Activated CD4-positive, alpha-beta memory T cell treated with anti-CD3 and anti-CD28 coated beads for 36 hours (primary cell): ENCODE measurements around the gene GLT1D1. TPM values are rescaled to one million over a fixed set of nuclear protein-coding genes. Genes with fewer than 3 reads are reported as not detected.

ENCODE experiments used
- CTCF ChIA-PET: fragments of 350-600 bp; sonication (Branson Sonifier 250); formaldehyde crosslinking; loops from one replicate; lab custom pipeline; 2021; ENCODE audit warnings: antibody characterized with exemption, inconsistent platforms; lab: Charles Lee
- POLR2A ChIA-PET: fragments of 350-600 bp; sonication (Branson Sonifier 250); formaldehyde crosslinking; loops from one replicate; lab custom pipeline; 2021; ENCODE audit warnings: antibody characterized with exemption; lab: Charles Lee
- DNase-seq: peaks from one replicate; pipeline ENCODE4 v3.0.0-alpha.2; 2020
- H3K27ac Mint-ChIP-seq: one replicate; pipeline ENCODE4 v1.8.0; 2021; ENCODE audit warnings: mixed read lengths
- H3K27me3 Mint-ChIP-seq: one replicate; pipeline ENCODE4 v1.8.0; 2021; ENCODE audit warnings: mixed read lengths
- H3K36me3 Mint-ChIP-seq: one replicate; pipeline ENCODE4 v1.8.0; 2021; ENCODE audit warnings: mixed read lengths
- H3K4me1 Mint-ChIP-seq: one replicate; pipeline ENCODE4 v1.8.0; 2021; ENCODE audit warnings: low read depth, mixed read lengths
- H3K4me3 Mint-ChIP-seq: one replicate; pipeline ENCODE4 v1.8.0; 2021; ENCODE audit warnings: mild to moderate bottlenecking, mixed read lengths
- H3K9me3 Mint-ChIP-seq: one replicate; pipeline ENCODE4 v1.8.0; 2021; ENCODE audit warnings: mixed read lengths
- intact Hi-C: fragments of 100-400 bp; cut with micrococcal nuclease; formaldehyde crosslinking; loops from one replicate; pipeline ENCODE4 v1.15.1; 2023
- total RNA-seq, 2 experiments: library from RNA; stranded (reverse); gene quantifications; one replicate each; pipeline ENCODE4 v1.2.3, GENCODE V29; 2021

Gene GLT1D1
- total RNA-seq, 2 experiments from 2014 or later = not detected

DNA sequence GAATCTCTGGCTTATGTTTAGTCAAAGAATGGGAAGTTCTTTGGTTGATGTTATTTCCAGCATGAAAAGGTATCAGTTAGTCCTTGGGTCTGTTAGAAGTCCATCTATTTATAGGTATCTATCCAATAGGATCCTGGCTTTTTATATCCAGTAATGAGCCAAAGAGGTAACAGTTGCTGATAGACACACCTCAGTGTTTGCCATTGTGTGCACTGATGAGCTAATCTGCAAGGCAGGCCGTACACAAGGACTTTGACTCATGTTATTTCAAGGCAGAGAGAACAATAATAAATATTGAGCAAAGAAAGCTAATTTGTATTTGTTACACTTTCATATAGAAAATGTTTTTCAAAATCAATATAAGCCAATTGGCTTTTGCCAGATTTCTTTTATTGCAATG is 56.4 kb downstream of the GLT1D1 start:
- intact Hi-C loops = loop anchor here (10.0 kb wide), 1 partner anchor 125 kb away; no protein-coding TSS in a partner anchor
- Mint-ChIP-seq H3K9me3 (no peaks in the 10 kb centered on the region), H3K4me3 (no peak overlapping the region), H3K27ac (no peak overlapping the region), H3K27me3 (peaks cover 3% of the 10 kb centered on the region), H3K36me3 (no peaks in the 10 kb centered on the region), H3K4me1 (no peaks in the 10 kb centered on the region)
- no peak for DNase-seq
- POLR2A ChIA-PET = no interaction called here
- CTCF ChIA-PET = no interaction called here

DNA sequence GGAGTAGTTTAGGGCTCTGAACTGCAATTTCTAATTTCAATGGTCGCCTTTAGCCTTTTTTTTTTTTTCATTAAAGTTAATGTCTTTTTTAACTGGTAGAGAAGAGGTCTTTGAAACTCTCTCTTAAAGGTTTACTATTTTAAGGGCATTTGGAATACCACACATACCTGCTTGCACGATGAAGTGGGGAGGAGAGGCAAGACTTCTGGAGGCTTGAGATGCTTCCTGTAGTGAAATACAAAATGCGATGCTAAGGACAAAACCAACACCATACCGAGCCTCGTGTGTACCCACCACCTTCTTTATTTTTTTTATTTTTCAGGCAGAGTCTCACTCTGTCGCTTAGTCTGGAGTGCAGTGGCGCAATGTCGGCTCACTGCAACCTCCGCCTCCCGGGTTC is 57.4 kb downstream of the GLT1D1 start:
- H3K9me3 Mint-ChIP-seq = no peaks in the 10 kb centered on the region
- H3K27me3 Mint-ChIP-seq = peaks cover 5% of the 10 kb centered on the region
- H3K36me3 Mint-ChIP-seq = no peaks in the 10 kb centered on the region
- no peak for DNase-seq
- ChIA-PET POLR2A (no interaction called here), CTCF (no interaction called here)
- H3K4me3 Mint-ChIP-seq = no peak overlapping the region
- no peak overlapping the region for H3K27ac Mint-ChIP-seq
- H3K4me1 Mint-ChIP-seq = peaks cover 3% of the 10 kb centered on the region
- intact Hi-C loops = loop anchor here (10.0 kb wide), 1 partner anchor 126 kb away; no protein-coding TSS in a partner anchor

DNA sequence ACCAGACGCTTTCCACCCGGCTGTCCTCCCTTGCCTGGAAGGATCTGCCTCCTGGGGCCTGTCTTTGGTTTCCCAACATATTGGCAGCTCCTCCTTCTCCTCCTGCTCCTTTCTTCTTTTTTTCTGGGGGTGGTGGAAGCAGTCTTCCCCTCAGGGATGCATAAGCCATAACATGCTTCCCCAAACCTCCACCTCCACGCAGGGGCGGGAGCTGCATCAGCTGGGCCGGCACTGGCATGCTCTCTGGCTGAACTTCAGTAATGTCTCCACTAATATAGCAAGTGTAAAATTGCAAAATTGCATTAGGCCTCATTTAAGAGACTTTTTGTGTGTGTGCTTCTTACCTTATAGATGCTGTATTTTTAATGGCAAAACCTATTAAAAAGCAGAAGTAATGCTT is 58.6 kb downstream of the GLT1D1 start:
- ChIA-PET POLR2A (no interaction called here), CTCF (no interaction called here)
- no peak overlapping the region for H3K27ac Mint-ChIP-seq
- no peak overlapping the region for H3K4me3 Mint-ChIP-seq
- no peaks in the 10 kb centered on the region for H3K9me3 Mint-ChIP-seq
- DNase-seq = no peak
- H3K36me3 Mint-ChIP-seq = no peaks in the 10 kb centered on the region
- H3K4me1 Mint-ChIP-seq = peaks cover 3% of the 10 kb centered on the region
- H3K27me3 Mint-ChIP-seq = peaks cover 5% of the 10 kb centered on the region
- intact Hi-C loops = loop anchor here (10.0 kb wide), 1 partner anchor 127 kb away; no protein-coding TSS in a partner anchor

DNA sequence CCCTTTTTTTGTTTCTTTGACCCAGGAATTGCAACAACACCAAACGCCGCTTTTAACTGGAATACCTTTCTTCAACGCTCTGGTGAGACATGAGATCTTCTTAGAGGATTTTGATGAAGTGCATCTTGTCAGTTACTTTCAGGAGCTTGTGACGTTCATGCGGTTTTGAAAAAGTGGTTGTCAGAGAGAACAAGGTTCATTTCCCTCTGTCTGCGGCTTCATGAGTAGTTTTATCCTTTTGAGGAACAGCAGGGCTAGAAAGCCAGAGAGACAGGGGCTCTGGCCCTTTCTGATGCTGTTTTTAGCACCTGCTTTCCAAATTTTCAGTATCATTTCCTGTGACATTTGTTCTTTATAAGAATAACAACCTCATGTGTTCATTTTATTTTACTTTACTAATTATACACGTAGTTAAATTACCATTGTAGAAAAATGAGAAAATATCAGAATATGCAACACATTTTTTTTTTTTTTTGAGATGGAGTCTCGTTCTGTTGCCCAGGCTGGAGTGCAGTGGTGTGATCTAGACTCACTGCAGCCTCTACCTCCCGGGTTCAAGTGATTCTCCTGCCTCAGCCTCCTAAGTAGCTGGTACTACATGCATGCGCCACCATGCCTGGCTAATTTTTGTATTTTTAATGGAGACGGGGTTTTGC is 61.8 kb downstream of the GLT1D1 start:
- peak; percentile 31 for DNase-seq
- H3K27ac Mint-ChIP-seq = no peak overlapping the region
- intact Hi-C loops = loop anchor here (5.0 to 10.0 kb wide), 2 partner anchors 93 to 130 kb away; partner anchors contain the start of gene SLC15A4
- no peaks in the 10 kb centered on the region for H3K9me3 Mint-ChIP-seq
- H3K27me3 Mint-ChIP-seq = peaks cover 8% of the 10 kb centered on the region
- ChIA-PET CTCF (no interaction called here), POLR2A (no interaction called here)
- H3K36me3 Mint-ChIP-seq = no peaks in the 10 kb centered on the region
- H3K4me3 Mint-ChIP-seq = no peak overlapping the region
- H3K4me1 Mint-ChIP-seq = peaks cover 3% of the 10 kb centered on the region

DNA sequence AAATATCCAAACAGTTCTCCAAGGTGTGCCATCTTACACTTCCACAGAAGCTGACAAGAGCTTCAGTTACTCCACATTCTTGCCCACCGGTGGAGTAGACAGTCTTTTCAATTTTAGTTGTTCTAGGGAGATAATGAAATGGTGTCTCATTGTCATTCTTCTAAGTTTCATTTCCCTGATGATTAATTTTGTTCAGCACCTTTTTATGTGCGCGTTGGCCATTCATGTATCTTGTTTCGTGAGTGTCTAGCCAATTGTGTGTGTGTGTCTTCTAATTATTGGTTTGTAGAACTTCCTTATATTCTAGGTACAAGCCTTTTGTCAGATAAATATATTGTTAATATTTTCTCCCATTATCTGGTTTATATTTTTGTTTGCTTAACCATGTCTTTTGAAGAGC is 63.1 kb downstream of the GLT1D1 start:
- CTCF ChIA-PET = no interaction called here
- no peak overlapping the region for H3K27ac Mint-ChIP-seq
- POLR2A ChIA-PET = no interaction called here

DNA sequence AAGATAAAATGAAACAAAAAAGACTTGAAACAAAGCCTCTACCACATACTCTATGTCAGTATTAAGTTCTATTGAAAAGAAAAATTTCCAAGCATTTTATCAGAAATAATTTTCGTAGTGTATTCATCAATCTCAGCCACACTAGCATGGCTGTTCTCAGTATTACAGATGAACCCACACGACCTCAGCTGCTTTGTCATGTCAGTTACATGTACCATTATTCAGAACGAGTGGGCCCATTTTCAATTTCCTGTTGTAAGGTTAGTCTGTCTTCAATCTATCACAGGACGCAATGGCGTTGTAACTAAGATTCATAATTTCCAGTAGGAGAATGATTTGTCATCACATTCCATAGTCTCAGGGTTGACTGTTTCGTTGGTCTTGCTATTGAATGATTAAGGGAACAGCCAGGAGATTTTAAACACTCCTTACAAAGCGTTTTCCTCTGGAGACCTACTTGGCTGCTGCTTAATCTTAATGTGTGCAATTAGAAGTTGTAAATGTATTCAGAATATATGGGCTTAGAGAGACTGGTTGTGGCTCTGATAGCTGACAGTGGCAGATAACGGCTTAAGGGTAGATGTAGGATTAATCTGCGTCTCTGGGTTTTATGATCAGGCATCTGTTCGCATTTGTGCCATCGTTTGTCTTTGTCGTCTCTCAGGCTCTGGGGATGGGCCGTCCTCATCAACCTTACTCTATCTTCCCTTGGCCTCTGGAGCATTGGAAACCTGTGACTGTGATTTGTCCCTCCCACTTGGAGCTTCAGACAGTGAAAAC is 65.4 kb downstream of the GLT1D1 start:
- no peak for DNase-seq
- CTCF ChIA-PET = no interaction called here
- POLR2A ChIA-PET = no interaction called here
- Mint-ChIP-seq H3K4me1 (peaks cover 3% of the 10 kb centered on the region), H3K27ac (no peak overlapping the region), H3K27me3 (peaks cover 6% of the 10 kb centered on the region), H3K4me3 (no peak overlapping the region), H3K9me3 (no peaks in the 10 kb centered on the region), H3K36me3 (no peaks in the 10 kb centered on the region)
- intact Hi-C loops = loop anchor here (5.0 to 10.0 kb wide), 2 partner anchors 96 to 134 kb away; partner anchors contain the start of gene SLC15A4

More for the DNA sequence above, 63.1 kb downstream of the GLT1D1 start:
- no peak overlapping the region for H3K4me3 Mint-ChIP-seq
- DNase-seq = no peak
- intact Hi-C loops = loop anchor here (5.0 to 10.0 kb wide), 2 partner anchors 94 to 132 kb away; partner anchors contain the start of gene SLC15A4
- H3K27me3 Mint-ChIP-seq = peaks cover 6% of the 10 kb centered on the region
- H3K4me1 Mint-ChIP-seq = peaks cover 3% of the 10 kb centered on the region
- no peaks in the 10 kb centered on the region for H3K36me3 Mint-ChIP-seq
- no peaks in the 10 kb centered on the region for H3K9me3 Mint-ChIP-seq

DNA sequence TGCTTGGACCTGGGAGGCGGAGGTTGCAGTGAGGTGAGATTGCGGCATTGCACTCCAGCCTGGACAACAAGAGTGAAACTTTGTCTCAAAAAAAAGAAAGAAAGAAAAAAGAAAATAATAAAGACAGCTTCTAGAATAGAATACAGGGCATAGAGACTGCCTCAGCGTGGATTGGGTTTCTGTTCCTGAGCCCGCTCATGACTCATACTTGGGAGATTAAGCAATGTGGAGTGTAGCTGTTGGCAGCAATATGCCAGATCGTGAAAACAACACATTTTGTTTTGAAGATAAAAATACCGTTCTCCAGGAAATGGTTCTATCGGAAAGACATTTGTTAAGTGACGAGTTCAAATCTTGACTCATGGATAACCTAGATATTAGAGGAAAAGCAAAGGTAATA is 67.2 kb downstream of the GLT1D1 start:
- ChIA-PET CTCF (no interaction called here), POLR2A (no interaction called here)
- no peak for DNase-seq
- Mint-ChIP-seq H3K36me3 (no peaks in the 10 kb centered on the region), H3K27me3 (peaks cover 5% of the 10 kb centered on the region), H3K9me3 (no peaks in the 10 kb centered on the region), H3K27ac (no peak overlapping the region), H3K4me3 (no peak overlapping the region), H3K4me1 (no peaks in the 10 kb centered on the region)
- intact Hi-C loops = no loop called here

DNA sequence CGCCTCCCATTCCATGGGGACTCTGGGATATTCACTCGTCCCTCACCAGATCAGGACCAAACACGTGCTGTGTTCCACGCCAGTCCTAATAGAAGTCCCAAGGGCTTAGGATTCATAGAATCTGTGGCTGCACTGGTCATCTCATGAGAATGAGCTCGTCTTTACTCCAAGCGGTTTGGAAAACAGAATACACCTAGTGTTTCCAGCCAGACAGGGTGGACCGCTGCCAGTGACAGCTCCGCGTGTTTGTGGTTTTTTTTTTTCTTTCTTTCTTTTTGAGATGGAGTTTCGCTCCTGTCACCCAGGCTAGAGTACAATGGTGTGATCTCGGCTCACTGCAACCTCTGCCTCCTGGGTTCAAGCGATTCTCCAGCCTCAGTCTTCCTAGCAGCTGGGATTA is 75.1 kb downstream of the GLT1D1 start:
- DNase-seq = no peak
- H3K27me3 Mint-ChIP-seq = no peaks in the 10 kb centered on the region
- intact Hi-C loops = no loop called here
- H3K36me3 Mint-ChIP-seq = no peaks in the 10 kb centered on the region
- no peak overlapping the region for H3K4me3 Mint-ChIP-seq
- ChIA-PET CTCF (no interaction called here), POLR2A (no interaction called here)
- no peak overlapping the region for H3K27ac Mint-ChIP-seq
- H3K4me1 Mint-ChIP-seq = no peaks in the 10 kb centered on the region
- H3K9me3 Mint-ChIP-seq = no peaks in the 10 kb centered on the region

DNA sequence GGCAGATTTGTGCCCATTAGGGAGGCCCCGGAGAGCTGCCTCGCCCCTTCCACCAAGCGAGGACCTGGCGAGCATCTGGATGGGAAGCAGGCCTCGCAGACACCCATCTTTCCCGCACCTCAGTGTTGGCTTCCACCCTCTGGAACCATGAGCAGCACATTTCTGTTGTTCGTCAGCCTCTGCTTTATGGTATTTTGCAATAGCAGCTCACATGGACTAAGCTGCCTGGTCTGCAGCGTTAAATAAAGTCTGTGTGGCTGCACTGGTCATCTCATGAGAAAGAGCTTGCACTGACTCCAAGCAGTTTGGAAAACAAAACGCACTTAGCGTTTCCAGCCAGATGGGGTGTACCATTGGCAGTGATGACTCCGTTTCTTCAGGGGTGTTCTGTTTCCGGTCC is 75.8 kb downstream of the GLT1D1 start:
- intact Hi-C loops = no loop called here
- no peaks in the 10 kb centered on the region for H3K27me3 Mint-ChIP-seq
- no peaks in the 10 kb centered on the region for H3K36me3 Mint-ChIP-seq
- no peak overlapping the region for H3K27ac Mint-ChIP-seq
- no peak overlapping the region for H3K4me3 Mint-ChIP-seq
- POLR2A ChIA-PET = no interaction called here
- H3K4me1 Mint-ChIP-seq = no peaks in the 10 kb centered on the region
- DNase-seq = no peak
- peaks cover 3% of the 10 kb centered on the region for H3K9me3 Mint-ChIP-seq
- CTCF ChIA-PET = no interaction called here

DNA sequence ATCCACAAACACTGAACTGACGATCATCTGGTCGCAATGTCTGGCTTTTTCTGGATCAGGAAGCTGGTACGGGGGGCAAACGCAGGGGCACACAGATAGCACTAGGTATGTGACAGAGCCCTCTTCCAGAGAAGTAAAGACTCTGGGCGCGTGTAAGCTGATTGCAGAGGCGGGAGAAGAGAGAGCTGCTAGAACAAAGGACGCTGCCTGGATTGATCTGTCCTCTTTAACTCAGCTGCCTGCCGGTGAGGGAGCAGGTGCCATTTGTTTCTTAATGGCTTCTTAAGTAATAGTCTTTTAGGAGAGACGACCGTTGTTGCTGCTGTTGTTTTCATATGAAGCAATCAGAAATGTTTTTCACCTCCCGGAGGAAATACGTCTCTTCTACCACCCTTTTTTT is 77.3 kb downstream of the GLT1D1 start:
- H3K27ac Mint-ChIP-seq = no peak overlapping the region
- CTCF ChIA-PET = no interaction called here

DNA sequence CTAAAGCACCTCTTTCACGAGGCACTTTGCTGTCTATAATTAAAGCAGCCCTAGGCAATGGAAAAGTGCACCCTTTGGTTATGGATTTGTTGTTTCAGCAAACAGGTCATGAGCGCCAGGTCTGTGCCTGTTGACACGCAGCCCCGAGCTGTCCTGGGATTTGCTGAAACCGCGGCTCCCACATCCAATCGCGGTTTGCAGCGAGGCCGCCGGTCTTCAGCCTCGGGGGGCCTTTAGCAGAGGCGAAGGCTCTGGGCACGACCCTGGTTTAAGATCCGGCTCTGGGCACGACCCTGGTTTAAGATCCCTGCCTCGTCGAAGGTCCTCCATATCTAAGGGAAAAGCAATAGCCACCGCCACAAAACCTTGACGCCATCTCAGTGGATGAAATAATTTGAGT is 79.2 kb downstream of the GLT1D1 start:
- intact Hi-C loops = no loop called here
- Mint-ChIP-seq H3K36me3 (no peaks in the 10 kb centered on the region), H3K4me1 (no peaks in the 10 kb centered on the region), H3K4me3 (no peak overlapping the region), H3K27me3 (no peaks in the 10 kb centered on the region), H3K9me3 (peaks cover 3% of the 10 kb centered on the region), H3K27ac (no peak overlapping the region)
- POLR2A ChIA-PET = no interaction called here
- CTCF ChIA-PET = no interaction called here
- DNase-seq = no peak

More for the DNA sequence above, 77.3 kb downstream of the GLT1D1 start:
- no peaks in the 10 kb centered on the region for H3K4me1 Mint-ChIP-seq
- no peaks in the 10 kb centered on the region for H3K36me3 Mint-ChIP-seq
- peaks cover 3% of the 10 kb centered on the region for H3K9me3 Mint-ChIP-seq
- intact Hi-C loops = no loop called here
- no peak overlapping the region for H3K4me3 Mint-ChIP-seq
- no peaks in the 10 kb centered on the region for H3K27me3 Mint-ChIP-seq
- no peak for DNase-seq
- POLR2A ChIA-PET = no interaction called here

DNA sequence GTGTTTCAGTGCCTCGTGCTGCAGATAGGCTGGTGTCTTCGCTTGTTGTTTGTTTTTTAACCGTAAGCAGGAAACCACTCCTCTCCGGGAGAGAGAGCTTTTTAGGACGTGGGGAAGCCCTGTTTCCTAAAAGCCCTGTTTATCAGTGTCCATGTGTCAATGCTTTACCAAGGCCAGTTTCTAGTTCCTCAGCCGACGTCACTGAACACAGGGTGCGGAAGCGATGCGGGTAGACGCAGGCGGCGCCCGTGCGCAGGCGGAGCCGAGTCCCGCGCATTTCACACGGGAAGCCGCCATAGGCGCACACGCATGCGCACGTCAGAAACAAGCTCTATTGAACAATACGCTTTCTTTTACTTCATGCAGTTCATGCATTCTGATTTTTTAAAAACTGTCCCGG is 79.8 kb downstream of the GLT1D1 start:
- no peaks in the 10 kb centered on the region for H3K27me3 Mint-ChIP-seq
- no peak overlapping the region for H3K27ac Mint-ChIP-seq
- H3K4me1 Mint-ChIP-seq = no peaks in the 10 kb centered on the region
- H3K9me3 Mint-ChIP-seq = peaks cover 6% of the 10 kb centered on the region
- POLR2A ChIA-PET = no interaction called here
- no peak overlapping the region for H3K4me3 Mint-ChIP-seq
- H3K36me3 Mint-ChIP-seq = no peaks in the 10 kb centered on the region
- CTCF ChIA-PET = no interaction called here
- DNase-seq = no peak
- intact Hi-C loops = no loop called here
